Measurements from ENCODE around the gene SLC5A10.
"Not testable (repeated sequence)": the region's sequence is repeated elsewhere in the genome, so short reads cannot be mapped to it uniquely, and the experiment has no call there.

Gene SLC5A10

GRCh38 chr17:19017401-19017800 lies 65.4 kb downstream of the SLC5A10 start:
- DNase-seq (ENCODE audit: low spot score): no peak
- in situ Hi-C loops (cut with MboI; ENCODE audit: low sequenced_read_pairs, unreplicated experiment): no loop called here
- TF ChIP-seq, protein P1, sequence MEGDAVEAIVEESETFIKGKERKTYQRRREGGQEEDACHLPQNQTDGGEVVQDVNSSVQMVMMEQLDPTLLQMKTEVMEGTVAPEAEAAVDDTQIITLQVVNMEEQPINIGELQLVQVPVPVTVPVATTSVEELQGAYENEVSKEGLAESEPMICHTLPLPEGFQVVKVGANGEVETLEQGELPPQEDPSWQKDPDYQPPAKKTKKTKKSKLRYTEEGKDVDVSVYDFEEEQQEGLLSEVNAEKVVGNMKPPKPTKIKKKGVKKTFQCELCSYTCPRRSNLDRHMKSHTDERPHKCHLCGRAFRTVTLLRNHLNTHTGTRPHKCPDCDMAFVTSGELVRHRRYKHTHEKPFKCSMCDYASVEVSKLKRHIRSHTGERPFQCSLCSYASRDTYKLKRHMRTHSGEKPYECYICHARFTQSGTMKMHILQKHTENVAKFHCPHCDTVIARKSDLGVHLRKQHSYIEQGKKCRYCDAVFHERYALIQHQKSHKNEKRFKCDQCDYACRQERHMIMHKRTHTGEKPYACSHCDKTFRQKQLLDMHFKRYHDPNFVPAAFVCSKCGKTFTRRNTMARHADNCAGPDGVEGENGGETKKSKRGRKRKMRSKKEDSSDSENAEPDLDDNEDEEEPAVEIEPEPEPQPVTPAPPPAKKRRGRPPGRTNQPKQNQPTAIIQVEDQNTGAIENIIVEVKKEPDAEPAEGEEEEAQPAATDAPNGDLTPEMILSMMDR (IDR thresholded peaks at IDR 0.05; ENCODE audit: borderline replicate concordance, control extremely low read depth, extremely low read depth, insufficient read depth, missing control alignments): no peak

DNA sequence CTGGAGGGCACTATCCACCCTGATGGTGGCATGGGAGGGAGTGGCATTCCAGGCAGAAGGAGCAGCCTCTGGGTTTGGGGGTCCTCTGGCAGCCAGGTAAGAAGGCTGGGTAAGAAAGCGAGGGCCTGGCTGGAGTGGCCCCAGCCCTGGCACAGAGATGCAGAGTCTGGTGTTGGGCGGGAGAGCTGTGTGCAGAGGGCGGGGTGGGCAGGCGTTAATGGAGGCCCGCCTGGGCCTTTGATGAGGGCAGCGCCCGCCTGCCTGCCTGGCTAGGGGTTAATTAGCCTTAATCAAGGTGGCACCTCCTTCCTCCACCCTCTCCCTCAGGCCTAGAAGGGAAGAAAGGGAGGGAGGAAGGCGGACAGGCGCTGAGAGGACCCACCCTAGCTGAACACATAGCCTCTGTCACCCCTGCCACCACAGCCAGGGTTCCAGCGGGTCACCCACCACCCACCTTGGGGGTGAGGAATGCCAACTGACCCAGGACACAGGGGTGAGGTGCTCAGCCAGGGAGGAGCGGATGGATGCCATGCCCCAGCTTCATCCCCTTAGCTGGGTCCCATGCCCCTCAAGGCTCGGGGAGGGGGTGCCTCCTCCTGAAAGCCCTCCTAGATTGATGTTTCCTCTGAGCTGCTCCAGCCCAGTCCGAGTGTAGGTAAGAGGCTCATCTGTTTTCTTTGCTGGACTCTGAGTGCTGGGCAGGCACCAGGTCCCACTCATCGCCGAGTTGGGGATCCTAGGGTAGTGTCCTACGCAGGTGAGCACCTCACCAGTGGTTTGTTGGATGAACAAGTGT lies 66.0 kb downstream of the SLC5A10 start:
- in situ Hi-C loops (cut with MboI; ENCODE audit: low sequenced_read_pairs, unreplicated experiment): no loop called here
- TF ChIP-seq, protein P1 (IDR thresholded peaks at IDR 0.05; ENCODE audit: borderline replicate concordance, control extremely low read depth, extremely low read depth, insufficient read depth, missing control alignments): no peak
- no peak for DNase-seq (ENCODE audit: low spot score)

- in situ Hi-C loops (cut with MboI; ENCODE audit: low sequenced_read_pairs, unreplicated experiment): no loop called here
- TF ChIP-seq, protein P1 (IDR thresholded peaks at IDR 0.05; ENCODE audit: borderline replicate concordance, control extremely low read depth, extremely low read depth, insufficient read depth, missing control alignments): no peak
- no peak for DNase-seq (ENCODE audit: low spot score)
These were observed 66.6 kb downstream of the SLC5A10 start for GRCh38 chr17:19018600-19018950.

DNA sequence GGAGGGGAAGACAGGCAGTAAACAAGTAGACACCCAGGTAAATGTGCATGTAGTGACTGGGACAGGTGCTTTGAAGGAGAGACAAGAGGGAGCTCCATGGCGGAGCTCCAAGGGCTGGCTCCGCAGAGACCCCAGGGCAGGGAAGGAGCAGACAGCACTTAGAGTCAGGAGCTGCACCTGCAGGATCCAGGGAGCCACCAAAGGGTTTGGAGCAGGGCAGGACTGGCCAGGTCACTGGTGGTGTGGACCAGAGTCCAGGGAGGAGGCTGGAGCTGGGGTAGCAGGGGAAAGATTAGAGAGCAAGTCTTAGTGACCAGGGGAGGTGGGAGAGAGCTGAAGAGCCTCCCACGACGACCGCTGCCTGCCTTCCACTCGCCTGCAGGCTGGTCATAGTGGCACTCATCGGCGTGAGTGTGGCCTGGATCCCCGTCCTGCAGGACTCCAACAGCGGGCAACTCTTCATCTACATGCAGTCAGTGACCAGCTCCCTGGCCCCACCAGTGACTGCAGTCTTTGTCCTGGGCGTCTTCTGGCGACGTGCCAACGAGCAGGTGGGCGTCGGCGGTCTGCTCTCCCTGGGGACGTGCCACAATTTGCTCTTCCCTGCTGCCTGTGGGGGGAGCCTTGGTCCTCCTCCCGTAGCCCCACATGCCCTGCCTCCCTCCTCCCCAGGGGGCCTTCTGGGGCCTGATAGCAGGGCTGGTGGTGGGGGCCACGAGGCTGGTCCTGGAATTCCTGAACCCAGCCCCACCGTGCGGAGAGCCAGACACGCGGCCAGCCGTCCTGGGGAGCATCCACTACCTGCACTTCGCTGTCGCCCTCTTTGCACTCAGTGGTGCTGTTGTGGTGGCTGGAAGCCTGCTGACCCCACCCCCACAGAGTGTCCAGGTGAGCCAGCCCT lies 67.3 kb downstream of the SLC5A10 start:
- DNase-seq (ENCODE audit: low spot score): no peak
- TF ChIP-seq, protein P1 (IDR thresholded peaks at IDR 0.05; ENCODE audit: borderline replicate concordance, control extremely low read depth, extremely low read depth, insufficient read depth, missing control alignments): no peak
- in situ Hi-C loops (cut with MboI; ENCODE audit: low sequenced_read_pairs, unreplicated experiment): no loop called here

GRCh38 chr17:19020016-19020415 lies 68.1 kb downstream of the SLC5A10 start:
- TF ChIP-seq, protein P1 (IDR thresholded peaks at IDR 0.05; ENCODE audit: borderline replicate concordance, control extremely low read depth, extremely low read depth, insufficient read depth, missing control alignments): no peak
- no peak for DNase-seq (ENCODE audit: low spot score)
- in situ Hi-C loops (cut with MboI; ENCODE audit: low sequenced_read_pairs, unreplicated experiment): no loop called here

DNA sequence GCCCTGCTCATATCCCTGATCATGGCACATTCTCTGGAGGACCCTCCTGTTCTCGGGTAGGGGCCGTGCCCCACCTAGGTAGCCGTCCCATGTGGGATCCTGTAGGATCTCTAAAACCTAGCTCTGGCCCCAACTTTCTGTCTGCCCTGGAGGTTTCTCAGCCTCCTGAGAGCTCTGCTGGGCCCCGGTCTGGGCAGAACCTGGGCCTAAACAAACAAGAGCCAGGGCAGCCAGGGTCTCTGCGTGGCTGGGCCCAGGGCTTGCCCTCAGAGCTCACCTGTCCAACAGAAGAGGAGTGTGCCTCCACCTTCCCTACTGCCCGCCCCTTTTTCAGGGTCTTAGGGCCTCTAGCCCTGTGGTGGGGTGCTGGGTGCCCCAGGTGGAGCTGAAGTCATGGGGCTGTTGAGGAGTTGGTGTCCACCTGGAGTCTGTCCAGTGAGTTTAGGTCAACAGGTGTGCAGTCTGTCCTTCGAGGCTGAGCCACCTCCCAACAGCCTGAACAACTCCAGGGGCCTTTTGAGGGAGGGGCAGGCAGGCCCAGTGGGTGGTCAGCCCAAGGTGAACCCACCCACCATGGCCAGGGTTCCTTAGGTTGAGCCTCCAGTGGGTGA lies 69.2 kb downstream of the SLC5A10 start:
- DNase-seq (ENCODE audit: low spot score); in situ Hi-C loops (cut with MboI; ENCODE audit: low sequenced_read_pairs, unreplicated experiment): not testable (repeated sequence)

All from GM13976 (cell line).